ENCODE results near the gene TREM2.

Gene TREM2

GRCh38 chr6:41175084-41175483, 12.2 kb upstream of the TREM2 start (continued):
- TF ChIP-seq RARB (CRISPR knock-in tag; IDR thresholded peaks at IDR 0.05) (no peak), POU6F1 (CRISPR knock-in tag; IDR thresholded peaks at IDR 0.05; ENCODE audit: borderline replicate concordance, low read depth) (no peak)

- ATAC-seq, result no peak
- TF ChIP-seq TSHZ2 (CRISPR knock-in tag; IDR thresholded peaks at IDR 0.05) (no peak), SNAI2 (CRISPR knock-in tag; IDR thresholded peaks at IDR 0.05) (no peak), CSRNP3 (CRISPR knock-in tag; IDR thresholded peaks at IDR 0.05) (no peak), ZFP3 (CRISPR knock-in tag; IDR thresholded peaks at IDR 0.05) (no peak), ZNF8 (CRISPR knock-in tag; IDR thresholded peaks at IDR 0.05) (no peak), GLIS3 (CRISPR knock-in tag; IDR thresholded peaks at IDR 0.05) (no peak), ESRRG (CRISPR knock-in tag; IDR thresholded peaks at IDR 0.05) (no peak), ZC3H10 (CRISPR knock-in tag; IDR thresholded peaks at IDR 0.05) (no peak), CREB5 (CRISPR knock-in tag; IDR thresholded peaks at IDR 0.05; ENCODE audit: low read depth) (no peak), OSR1 (CRISPR knock-in tag; IDR thresholded peaks at IDR 0.05) (no peak), RARB (CRISPR knock-in tag; IDR thresholded peaks at IDR 0.05) (no peak), TCF4 (CRISPR knock-in tag; IDR thresholded peaks at IDR 0.05; ENCODE audit: borderline replicate concordance) (no peak), ZNF565 (CRISPR knock-in tag; conservative IDR thresholded peaks at IDR 0.05; ENCODE audit: low read depth) (no peak)
Measured at GRCh38 chr6:41174610-41175009, 11.7 kb upstream of the TREM2 start.

GRCh38 chr6:41171908-41172307, 9.0 kb upstream of the TREM2 start:
- ATAC-seq, result no peak
- TF ChIP-seq ZNF70 (CRISPR knock-in tag; IDR thresholded peaks at IDR 0.05) (no peak), TOX (CRISPR knock-in tag; IDR thresholded peaks at IDR 0.05; ENCODE audit: borderline replicate concordance) (no peak), ZNF565 (CRISPR knock-in tag; conservative IDR thresholded peaks at IDR 0.05; ENCODE audit: low read depth) (no peak), OSR1 (CRISPR knock-in tag; IDR thresholded peaks at IDR 0.05) (no peak), BACH2 (CRISPR knock-in tag; IDR thresholded peaks at IDR 0.05; ENCODE audit: borderline replicate concordance) (no peak), CSDC2 (CRISPR knock-in tag; IDR thresholded peaks at IDR 0.05) (no peak), ZFP30 (CRISPR knock-in tag; IDR thresholded peaks at IDR 0.05) (no peak), POU6F1 (CRISPR knock-in tag; IDR thresholded peaks at IDR 0.05; ENCODE audit: borderline replicate concordance, low read depth) (no peak), TCF4 (CRISPR knock-in tag; IDR thresholded peaks at IDR 0.05; ENCODE audit: borderline replicate concordance) (no peak)

- no peak for ATAC-seq
- TF ChIP-seq TCF4 (CRISPR knock-in tag; IDR thresholded peaks at IDR 0.05; ENCODE audit: borderline replicate concordance) (no peak), SNAI2 (CRISPR knock-in tag; IDR thresholded peaks at IDR 0.05) (no peak), ZC3H10 (CRISPR knock-in tag; IDR thresholded peaks at IDR 0.05) (no peak)
Measured at GRCh38 chr6:41170547-41171160, 7.7 kb upstream of the TREM2 start.

Data from SK-N-SH treated with all-trans-retinoic acid at 6 μM for 48 hours (cell line).